ENCODE data around the gene CAPN12.
"Not testable (repeated sequence)": the region's sequence is repeated elsewhere in the genome, so short reads cannot be mapped to it uniquely, and the experiment has no call there.

- not testable (repeated sequence) for TF ChIP-seq POLR2A, CTCF (IDR thresholded peaks at IDR 0.05)
Measured at GRCh38 chr19:38771569-38771968, 27.3 kb upstream of the CAPN12 start.
